Uterus (tissue), 2 donors: ENCODE measurements around the gene TRIM4.
"Not testable (repeated sequence)": the region's sequence is repeated elsewhere in the genome, so short reads cannot be mapped to it uniquely, and the experiment has no call there.

Source experiments
- CTCF ChIP-seq, 4 experiments: fragments of 200-600 bp in 2 of 4; fragments of 450-650 bp in 2 of 4; sonication (generic) in 2 of 4; IDR thresholded peaks; one replicate each; pipeline ENCODE4 v1.5.1; 2016 to 2019; ENCODE audit warnings: antibody characterized with exemption in 4 of 4, mild to moderate bottlenecking in 2 of 4, moderate library complexity in 1 of 4
- POLR2A ChIP-seq, 2 donors: fragments of 450-650 bp; IDR thresholded peaks; one replicate each; pipeline ENCODE4 v1.6.1; 2016; ENCODE audit warnings: antibody characterized with exemption in 2 of 2, mild to moderate bottlenecking in 1 of 2, moderate library complexity in 1 of 2

DNA sequence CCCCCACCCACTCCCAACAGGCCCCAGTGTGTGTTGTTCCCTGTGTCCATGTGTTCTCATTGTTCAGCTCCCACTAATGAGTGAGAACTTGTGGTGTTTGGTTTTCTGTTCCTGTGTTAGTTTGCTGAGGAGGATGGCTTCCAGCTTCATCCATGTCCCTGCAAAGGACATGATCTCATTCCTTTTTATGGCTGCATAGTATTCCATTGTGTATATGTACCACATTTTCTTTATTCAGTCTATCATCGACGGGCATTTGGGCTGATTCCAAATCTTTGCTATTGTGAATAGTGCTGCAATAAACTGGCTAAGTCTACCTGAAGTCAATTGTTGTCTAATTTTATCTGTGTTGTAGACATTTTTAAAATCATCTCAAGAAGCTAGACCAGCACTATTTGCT is 51.9 kb downstream of the TRIM4 start:
- TF ChIP-seq CTCF, POLR2A (IDR thresholded peaks at IDR 0.05): not testable (repeated sequence)
